B cell (primary cell): ENCODE results near the gene UBE4A. TPM values are rescaled to one million over a fixed set of nuclear protein-coding genes. Genes with fewer than 3 reads are reported as not detected.

Source experiments
- ATAC-seq: fragments of 200-7000 bp; cut with Tn5 transposase; one replicate; pipeline ENCODE4 v1.10.0; 2021; ENCODE audit warnings: low read depth, mild to moderate bottlenecking, moderate number of reproducible peaks, moderate library complexity
- CTCF ChIA-PET: fragments of 350-600 bp; sonication (Branson Sonifier 250); formaldehyde crosslinking; loops from one replicate; lab custom pipeline; 2021; ENCODE audit warnings: antibody characterized with exemption, inconsistent platforms; lab: Charles Lee
- POLR2A ChIA-PET: fragments of 350-600 bp; sonication (Branson Sonifier 250); formaldehyde crosslinking; loops from one replicate; lab custom pipeline; 2021; ENCODE audit warnings: antibody characterized with exemption; lab: Charles Lee
- DNase-seq: peaks from one replicate; pipeline ENCODE4 v3.0.0; 2013
- H2AFZ ChIP-seq: 2 replicates; pipeline ENCODE4 v1.6.1; 2012; ENCODE audit warnings: mild to moderate bottlenecking, low read depth, low read length; ENCODE audit not compliant: insufficient read depth, poor library complexity, severe bottlenecking
- H3K27ac ChIP-seq, 2 donors: 1 replicate in 1 of 2; 2 replicates in 1 of 2; pipeline ENCODE4 v1.5.1; 2012 to 2013; ENCODE audit warnings: low read length in 2 of 2, mild to moderate bottlenecking in 2 of 2, moderate library complexity in 1 of 2
- H3K27me3 ChIP-seq, 4 experiments: fragments of 200-600 bp in 1 of 4; sonication (generic) in 1 of 4; replicated peaks in 1 of 4; 1 replicate in 2 of 4; 2 replicates in 2 of 4; pipeline versions ENCODE4 v1.6.1 to v1.7.0; 2013 to 2016; ENCODE audit warnings: low read length in 3 of 4, mild to moderate bottlenecking in 2 of 4, mixed read lengths in 1 of 4, moderate library complexity in 1 of 4; ENCODE audit not compliant: insufficient read depth in 4 of 4, control insufficient read depth in 3 of 4; ENCODE audit errors: control extremely low read depth in 1 of 4
- H3K36me3 ChIP-seq, 2 experiments: replicated peaks in 1 of 2; 1 replicate in 1 of 2; 2 replicates in 1 of 2; pipeline versions ENCODE4 v1.6.1 to v1.7.1; 2013; ENCODE audit warnings: low read length in 1 of 2; ENCODE audit not compliant: insufficient read depth in 2 of 2, control insufficient read depth in 1 of 2; ENCODE audit errors: control extremely low read depth in 1 of 2, extremely low read depth in 1 of 2
- H3K4me1 ChIP-seq, 2 donors: fragments of 200-600 bp in 1 of 2; sonication (generic) in 1 of 2; 1 replicate in 1 of 2; 2 replicates in 1 of 2; pipeline versions ENCODE4 v1.5.1 to v1.6.1; 2013 to 2017; ENCODE audit warnings: low read length in 2 of 2; ENCODE audit not compliant: control insufficient read depth in 2 of 2, insufficient read depth in 2 of 2
- H3K4me2 ChIP-seq: replicated peaks from 2 replicates; pipeline ENCODE3; 2012; ENCODE audit warnings: mild to moderate bottlenecking, low read depth, low read length; ENCODE audit not compliant: poor library complexity, severe bottlenecking
- H3K4me3 ChIP-seq, 5 experiments: fragments of 200-600 bp in 1 of 5; sonication (generic) in 1 of 5; 1 replicate in 3 of 5; 2 replicates in 2 of 5; pipeline versions ENCODE4 v1.5.1 to v1.7.0; 2011 to 2016; ENCODE audit warnings: low read length in 4 of 5, mild to moderate bottlenecking in 4 of 5, low read depth in 2 of 5, control low read depth in 1 of 5, moderate library complexity in 1 of 5; ENCODE audit not compliant: insufficient read depth in 1 of 5; ENCODE audit errors: control extremely low read depth in 1 of 5, extremely low read depth in 1 of 5
- H3K79me2 ChIP-seq: fragments of 200-600 bp; sonication (generic); one replicate; pipeline ENCODE4 v1.6.0; 2016; ENCODE audit warnings: low read length; ENCODE audit not compliant: control insufficient read depth, insufficient read depth
- H3K9ac ChIP-seq: fragments of 200-600 bp; sonication (generic); 2 replicates; pipeline ENCODE4 v1.6.1; 2017; ENCODE audit warnings: mild to moderate bottlenecking, low read length, moderate library complexity
- H3K9me3 ChIP-seq, 3 donors: one replicate each; pipeline versions ENCODE4 v1.6.1 to v1.7.1; 2013; ENCODE audit warnings: low read length in 2 of 3; ENCODE audit not compliant: control insufficient read depth in 2 of 3, insufficient read depth in 1 of 3; ENCODE audit errors: control extremely low read depth in 1 of 3
- H4K20me1 ChIP-seq: 2 replicates; pipeline ENCODE4 v1.6.0; 2012; ENCODE audit warnings: mild to moderate bottlenecking, low read length; ENCODE audit not compliant: insufficient read depth, control insufficient read depth, poor library complexity, severe bottlenecking
- H3K27ac Mint-ChIP-seq: one replicate; pipeline ENCODE4 v1.8.0; 2021; ENCODE audit warnings: mixed read lengths
- H3K27me3 Mint-ChIP-seq: one replicate; pipeline ENCODE4 v1.8.0; 2021; ENCODE audit warnings: mixed read lengths
- H3K4me1 Mint-ChIP-seq: one replicate; pipeline ENCODE4 v1.8.0; 2021; ENCODE audit warnings: mixed read lengths
- H3K4me3 Mint-ChIP-seq: one replicate; pipeline ENCODE4 v1.8.0; 2021; ENCODE audit warnings: mixed read lengths
- H3K9me3 Mint-ChIP-seq: one replicate; pipeline ENCODE4 v1.8.0; 2022; ENCODE audit warnings: mixed read lengths; ENCODE audit not compliant: insufficient read depth
- EZH2 ChIP-seq: IDR thresholded peaks from 2 replicates; pipeline ENCODE4 v1.6.1; 2012; ENCODE audit warnings: borderline replicate concordance, low read depth, mild to moderate bottlenecking, moderate library complexity, low read length; ENCODE audit not compliant: insufficient read depth, poor library complexity, severe bottlenecking
- WGBS: methylation state at CpG from one replicate; pipeline ENCODE4 v1.1.5; 2013; ENCODE audit warnings: missing lambda C conversion rate; ENCODE audit not compliant: insufficient coverage; 5-methylcytosine and 5-hydroxymethylcytosine counted together
- intact Hi-C: fragments of 100-400 bp; cut with micrococcal nuclease; formaldehyde crosslinking; loops from one replicate; pipeline ENCODE4 v1.10.0; 2022
- polyA plus RNA-seq: library from polyadenylated mRNA; depleted of rRNA; stranded (reverse); fragments of >200 nt; gene quantifications from 2 replicates; pipeline ENCODE4 v1.2.3, GENCODE V29; 2012
- total RNA-seq, 2 donors: library from RNA; stranded (reverse); fragments of 120-200 nt in 1 of 2; gene quantifications; 1 replicate in 1 of 2; 2 replicates in 1 of 2; pipeline versions ENCODE4 v1.2.3 to v1.2.4, GENCODE V29; 2013 to 2022
- TF ChIP-seq, protein P1 (sequence below): fragments of 200-600 bp; IDR thresholded peaks from one replicate; pipeline ENCODE4 v1.8.0; 2022; ENCODE audit warnings: antibody characterized with exemption, mild to moderate bottlenecking

The UBE4A gene
- total and polyA plus RNA-seq, 2 donors (not counting 1 experiment from before 2014, with no cell fraction given) = 14.7 to 37.3 TPM

DNA sequence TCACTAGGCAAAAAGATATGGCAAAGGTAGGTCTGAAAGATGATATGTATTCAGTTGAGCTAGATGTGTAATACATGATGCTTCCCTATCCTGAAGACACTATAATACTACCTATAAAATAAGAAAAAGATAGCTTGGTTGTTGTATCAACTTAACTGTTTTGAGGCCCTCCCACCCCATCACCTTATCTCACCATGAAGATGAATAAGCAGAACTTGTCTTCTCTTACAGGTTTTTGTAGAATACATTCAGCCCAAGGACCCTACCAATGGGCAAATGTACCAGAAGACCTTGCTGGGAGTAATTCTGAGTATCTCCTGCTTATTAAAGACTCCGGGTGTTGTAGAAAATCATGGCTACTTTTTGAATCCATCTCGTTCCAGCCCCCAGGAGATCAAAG, 13.9 kb downstream of the UBE4A start:
- CTCF ChIA-PET = interaction anchor here (1.0 kb wide), 1 partner anchor 78 kb away, joined by 4 read pairs; no protein-coding TSS in a partner anchor
- POLR2A ChIA-PET = no interaction called here

DNA sequence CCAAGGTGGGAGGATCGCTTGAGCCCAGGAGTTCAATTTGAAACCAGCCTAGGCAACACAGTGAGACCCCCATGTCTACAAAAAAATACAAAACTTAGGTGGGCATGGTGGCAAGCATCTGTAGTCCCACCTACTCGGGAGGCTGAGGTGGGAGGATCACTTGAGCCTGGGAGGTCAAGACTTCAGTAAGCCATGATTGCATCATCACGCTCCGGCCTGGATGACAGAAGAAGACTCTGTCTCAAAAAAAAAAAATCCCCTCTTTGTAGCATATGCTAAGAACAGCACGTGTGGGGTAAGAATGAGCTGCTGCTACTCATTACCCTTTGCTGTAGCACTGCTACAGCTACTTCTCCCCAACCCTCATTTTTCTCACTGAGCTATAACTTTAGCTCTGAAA, 14.5 kb downstream of the UBE4A start:
- Histone ChIP-seq H3K9me3 (no peaks in the 10 kb centered on the region), H3K27me3 (no peaks in the 10 kb centered on the region), H3K4me2 (no peak overlapping the region), H3K4me1 (no peaks in the 10 kb centered on the region), H3K4me3 (no peak overlapping the region), H2AFZ (no peak overlapping the region), H4K20me1 (no peaks in the 10 kb centered on the region), H3K36me3 (peaks cover 6 to 84% of the 10 kb centered on the region in 2 experiments), H3K27ac (no peak overlapping the region), H3K79me2 (no peaks in the 10 kb centered on the region), H3K9ac (no peak overlapping the region)
- POLR2A ChIA-PET = no interaction called here
- Mint-ChIP-seq H3K9me3 (no peaks in the 10 kb centered on the region), H3K4me3 (no peak overlapping the region), H3K27me3 (no peaks in the 10 kb centered on the region), H3K4me1 (no peaks in the 10 kb centered on the region), H3K27ac (no peak overlapping the region)
- WGBS = 100% methylated on average over 2 of the region's 5 CpGs
- ATAC-seq (no peak), DNase-seq (no peak)
- CTCF ChIA-PET = interaction anchor here (0.6 to 1.0 kb wide), 2 partner anchors 21 to 78 kb away, joined by 4 read pairs; no protein-coding TSS in a partner anchor
- TF ChIP-seq, protein P1, sequence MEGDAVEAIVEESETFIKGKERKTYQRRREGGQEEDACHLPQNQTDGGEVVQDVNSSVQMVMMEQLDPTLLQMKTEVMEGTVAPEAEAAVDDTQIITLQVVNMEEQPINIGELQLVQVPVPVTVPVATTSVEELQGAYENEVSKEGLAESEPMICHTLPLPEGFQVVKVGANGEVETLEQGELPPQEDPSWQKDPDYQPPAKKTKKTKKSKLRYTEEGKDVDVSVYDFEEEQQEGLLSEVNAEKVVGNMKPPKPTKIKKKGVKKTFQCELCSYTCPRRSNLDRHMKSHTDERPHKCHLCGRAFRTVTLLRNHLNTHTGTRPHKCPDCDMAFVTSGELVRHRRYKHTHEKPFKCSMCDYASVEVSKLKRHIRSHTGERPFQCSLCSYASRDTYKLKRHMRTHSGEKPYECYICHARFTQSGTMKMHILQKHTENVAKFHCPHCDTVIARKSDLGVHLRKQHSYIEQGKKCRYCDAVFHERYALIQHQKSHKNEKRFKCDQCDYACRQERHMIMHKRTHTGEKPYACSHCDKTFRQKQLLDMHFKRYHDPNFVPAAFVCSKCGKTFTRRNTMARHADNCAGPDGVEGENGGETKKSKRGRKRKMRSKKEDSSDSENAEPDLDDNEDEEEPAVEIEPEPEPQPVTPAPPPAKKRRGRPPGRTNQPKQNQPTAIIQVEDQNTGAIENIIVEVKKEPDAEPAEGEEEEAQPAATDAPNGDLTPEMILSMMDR = no peak
- no peak for TF ChIP-seq EZH2
- intact Hi-C loops = no loop called here

More for the DNA sequence above, 13.9 kb downstream of the UBE4A start:
- H3K4me1 Mint-ChIP-seq = no peaks in the 10 kb centered on the region
- no peak overlapping the region for H3K4me3 Mint-ChIP-seq
- H3K27me3 Mint-ChIP-seq = no peaks in the 10 kb centered on the region
- H3K4me3 ChIP-seq = no peak overlapping the region
- no peaks in the 10 kb centered on the region for H3K4me1 ChIP-seq
- H3K9me3 Mint-ChIP-seq = no peaks in the 10 kb centered on the region
- no peak overlapping the region for H3K27ac ChIP-seq
- no peaks in the 10 kb centered on the region for H3K27me3 ChIP-seq
- H3K79me2 ChIP-seq = no peaks in the 10 kb centered on the region
- 100% methylated on average over 2 of the region's 2 CpGs for WGBS
- no peak overlapping the region for H2AFZ ChIP-seq
- intact Hi-C loops = no loop called here
- TF ChIP-seq, protein P1 = no peak
- no peak for TF ChIP-seq EZH2
- no peak overlapping the region for H3K4me2 ChIP-seq
- no peak overlapping the region for H3K27ac Mint-ChIP-seq
- no peaks in the 10 kb centered on the region for H4K20me1 ChIP-seq
- no peak for DNase-seq
- no peak for ATAC-seq
- no peaks in the 10 kb centered on the region for H3K9me3 ChIP-seq
- no peak overlapping the region for H3K9ac ChIP-seq
- peaks cover 6 to 83% of the 10 kb centered on the region in 2 experiments for H3K36me3 ChIP-seq
